NCI-H2171 treated with DMSO at 0.1 percent for 48 hours (cell line): ENCODE results near the gene CC2D2B.
"Not testable (repeated sequence)": the region's sequence is repeated elsewhere in the genome, so short reads cannot be mapped to it uniquely, and the experiment has no call there.

ENCODE experiments used
- DNase-seq: peaks from one replicate; lab custom pipeline; 2025; lab: John Stamatoyannopoulos, UW

CC2D2B gene

DNA sequence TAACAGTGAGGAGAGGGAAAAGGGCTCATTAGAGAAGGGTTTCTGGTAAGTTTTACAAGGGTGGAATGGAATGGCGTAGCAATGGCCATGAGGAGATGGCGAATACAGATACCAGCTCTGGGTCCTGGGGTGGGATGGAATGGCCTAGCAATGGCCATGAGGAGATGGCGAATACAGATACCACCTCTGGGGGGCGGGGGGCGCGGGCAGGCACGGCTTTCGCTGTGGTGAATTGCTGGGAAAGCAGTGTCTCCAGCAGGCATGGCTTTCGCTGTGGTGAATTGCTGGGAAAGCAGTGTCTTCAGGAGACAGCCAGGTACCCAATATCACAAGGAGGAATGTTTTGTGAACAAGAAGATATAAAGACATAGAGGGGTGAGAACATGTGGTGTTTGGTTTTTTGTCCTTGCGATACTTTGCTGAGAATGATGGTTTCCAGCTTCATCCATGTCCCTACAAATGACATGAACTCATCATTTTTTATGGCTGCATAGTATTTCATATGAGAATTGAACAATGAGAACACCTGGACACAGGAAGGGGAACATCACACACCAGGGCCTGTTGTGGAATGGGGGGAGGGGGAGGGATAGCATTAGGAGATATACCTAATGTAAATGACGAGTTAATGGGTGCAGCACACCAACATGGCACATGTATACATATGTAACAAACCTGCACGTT lies 1.7 kb upstream of the CC2D2B start:
- not testable (repeated sequence) for DNase-seq

DNA sequence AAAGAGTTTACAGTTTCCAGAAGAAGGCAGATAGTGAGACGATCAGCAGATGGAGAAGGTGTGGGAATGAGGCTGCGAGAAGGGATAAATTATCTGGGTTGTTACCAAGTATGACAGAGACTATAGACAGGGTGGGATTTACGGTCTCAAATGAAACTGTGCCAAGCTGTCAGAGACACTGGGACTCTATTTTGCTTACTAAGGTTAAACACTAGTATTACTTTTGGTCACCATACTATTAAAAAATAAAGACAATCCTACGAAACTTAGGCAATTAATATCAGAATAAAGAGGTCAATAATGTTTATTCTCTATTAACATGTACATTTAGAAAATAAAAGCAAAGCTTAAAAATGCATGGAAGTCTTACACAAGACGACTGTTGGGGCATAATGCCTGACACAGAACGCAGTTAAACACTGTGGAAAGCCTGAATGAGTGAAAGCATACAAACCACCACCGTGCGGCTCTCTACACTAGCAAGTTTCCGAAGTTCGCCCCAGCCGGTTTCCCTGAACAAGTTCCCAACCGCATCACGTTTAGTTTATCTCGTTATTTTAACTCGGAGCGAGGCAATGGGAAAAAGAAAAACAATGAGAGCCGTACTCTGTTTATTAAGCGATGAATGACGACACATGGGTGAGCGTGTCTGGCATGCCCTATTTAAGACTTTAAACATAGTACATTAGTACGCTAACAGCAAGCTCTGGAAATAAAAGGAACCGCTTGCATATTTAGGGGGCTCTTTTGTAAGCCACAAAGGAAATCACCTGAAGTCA lies 909 bp upstream of the CC2D2B start:
- DNase-seq, result peak; percentile 47

DNA sequence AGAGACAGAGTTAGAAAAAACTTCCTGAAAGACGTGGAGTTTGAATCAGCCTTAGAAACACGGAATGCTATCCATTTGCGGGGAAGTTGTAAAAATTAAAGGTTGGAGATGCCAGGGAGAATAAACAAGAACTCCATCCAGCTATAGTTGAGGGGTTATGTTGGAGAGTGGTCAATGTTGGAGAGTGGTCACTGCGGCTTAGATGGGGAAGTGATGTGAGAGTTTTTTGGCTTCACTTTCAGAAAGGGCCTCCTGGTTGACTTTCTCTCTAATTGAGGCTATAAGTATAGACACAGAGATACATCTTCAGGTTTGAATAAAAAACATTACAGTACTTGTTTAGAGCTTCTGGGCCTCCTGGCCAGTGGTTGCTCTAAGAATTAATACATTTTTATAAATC lies 675 bp downstream of the CC2D2B start:
- no peak for DNase-seq

DNA sequence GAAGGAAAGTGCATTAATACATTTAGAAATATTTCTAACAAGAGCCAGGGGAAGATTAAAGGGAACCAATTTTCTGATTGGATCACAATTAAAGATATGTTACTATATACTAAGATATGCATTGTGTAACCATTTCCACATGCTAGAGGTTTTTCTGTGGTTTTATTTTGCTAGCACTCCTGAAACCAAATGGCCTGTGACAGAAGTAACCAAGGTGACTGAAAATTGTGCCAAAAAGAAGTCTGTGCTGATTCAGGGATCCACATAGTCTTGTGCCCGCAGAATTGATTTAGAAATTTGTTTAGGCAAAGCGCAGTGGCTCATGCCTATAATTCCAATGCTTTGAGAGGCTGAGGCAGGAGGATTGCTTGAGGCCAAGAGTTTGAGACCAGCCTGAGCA lies 1.8 kb downstream of the CC2D2B start:
- no peak for DNase-seq

DNA sequence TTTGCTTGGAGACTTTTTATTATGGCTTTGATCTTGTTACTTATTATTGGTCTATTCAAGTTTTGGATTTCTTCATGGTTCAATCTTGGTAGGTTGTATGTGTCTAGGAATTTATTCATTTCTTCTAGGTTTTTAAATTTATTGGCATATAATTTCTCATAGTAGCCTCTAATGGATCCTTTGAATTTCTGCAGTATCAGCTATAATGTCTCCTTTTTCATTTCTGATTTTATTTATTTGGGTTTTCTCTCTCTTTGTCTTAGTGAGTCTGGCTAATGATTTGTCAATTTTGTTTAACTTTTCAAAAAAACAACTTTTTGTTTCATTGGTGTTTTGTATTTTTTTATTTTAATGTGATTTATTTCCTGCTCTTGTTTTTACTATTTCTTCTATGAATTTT lies 8.3 kb downstream of the CC2D2B start:
- not testable (repeated sequence) for DNase-seq

DNA sequence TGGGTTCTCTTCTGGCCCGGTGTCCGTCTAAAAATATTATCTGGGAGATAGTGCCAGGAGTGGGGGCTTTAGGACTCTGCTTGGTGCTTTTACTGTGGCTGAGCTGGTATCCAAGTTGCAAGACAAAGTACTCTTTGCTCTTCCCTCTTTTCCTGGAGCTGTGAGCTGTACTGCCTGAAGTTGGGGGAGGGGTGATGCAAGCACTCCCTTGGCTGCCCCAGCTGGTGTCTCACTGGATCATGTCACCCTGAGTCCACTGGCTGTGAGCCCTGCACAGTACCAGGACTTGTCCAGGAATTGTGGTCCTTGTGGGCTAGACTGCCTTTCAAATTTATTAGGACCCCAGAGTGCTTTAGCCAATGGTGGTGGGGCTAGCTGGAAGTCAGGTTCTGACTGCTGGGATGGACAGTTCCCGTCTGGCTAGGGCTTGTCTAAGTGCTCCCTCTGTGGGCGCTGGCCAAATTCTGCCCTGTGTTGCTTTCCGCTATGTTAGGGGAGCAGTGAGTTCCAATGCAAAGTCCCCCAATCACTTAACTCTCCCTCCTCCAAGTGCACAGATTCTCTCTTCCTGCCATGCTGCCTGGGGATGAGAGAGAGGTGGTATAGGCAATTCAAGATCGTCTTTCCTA lies 13.1 kb downstream of the CC2D2B start:
- DNase-seq, result no peak

DNA sequence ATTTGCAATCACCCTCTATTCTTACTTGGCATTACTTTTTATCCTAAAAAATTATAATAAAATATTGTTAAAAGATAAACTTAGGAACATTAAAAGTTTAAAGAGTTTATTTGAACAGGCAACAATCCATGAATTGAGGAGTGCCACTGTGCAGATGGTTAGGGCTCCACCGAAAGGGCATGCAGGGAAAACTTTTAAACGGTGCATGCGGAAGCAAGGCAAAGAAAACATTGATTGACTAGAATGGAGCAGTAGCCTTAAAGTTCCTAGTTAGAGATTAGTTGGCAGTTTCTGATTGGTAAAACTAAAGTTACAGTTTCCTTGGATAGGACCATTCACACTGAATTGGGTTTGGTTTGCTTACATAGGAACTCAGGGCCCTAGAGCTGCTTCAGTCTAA lies 17.3 kb downstream of the CC2D2B start:
- DNase-seq, result no peak

DNA sequence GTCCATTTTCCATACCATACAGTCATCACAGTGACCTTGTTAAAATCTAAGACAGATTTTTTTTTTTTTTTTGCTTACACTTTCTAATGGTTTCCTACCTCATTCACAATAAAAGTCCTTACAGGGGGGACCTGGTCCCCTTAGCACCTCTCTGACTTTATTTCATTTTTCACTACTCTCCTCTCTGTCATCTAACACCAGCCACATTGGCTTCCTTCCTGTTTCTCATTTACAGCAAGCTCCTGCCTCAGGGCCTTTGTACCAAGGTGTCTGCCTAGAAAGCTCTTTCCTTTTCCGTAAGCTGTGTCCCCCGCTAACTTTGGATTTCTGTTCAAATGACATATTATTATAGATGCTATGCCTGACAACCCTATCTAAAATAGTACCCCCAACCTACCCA lies 27.7 kb downstream of the CC2D2B start:
- DNase-seq, result no peak

DNA sequence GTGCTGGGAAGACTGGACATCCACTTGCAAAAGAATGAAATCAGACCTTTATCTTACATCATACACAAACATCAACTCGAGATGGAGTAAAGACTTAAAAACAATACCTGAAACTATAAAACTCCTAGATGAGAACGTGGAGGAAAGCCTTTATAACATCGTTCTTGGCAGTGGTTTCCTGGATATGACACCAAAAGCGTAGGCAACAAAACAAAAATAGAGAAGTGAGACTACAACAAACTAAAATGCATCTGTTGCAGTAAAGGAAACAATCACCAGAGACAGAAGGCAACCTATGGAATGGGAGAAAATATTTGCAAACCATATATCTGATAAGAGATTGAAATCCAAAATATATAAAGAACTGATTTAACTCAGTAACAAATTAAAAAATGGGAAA lies 33.3 kb downstream of the CC2D2B start:
- DNase-seq, result no peak

DNA sequence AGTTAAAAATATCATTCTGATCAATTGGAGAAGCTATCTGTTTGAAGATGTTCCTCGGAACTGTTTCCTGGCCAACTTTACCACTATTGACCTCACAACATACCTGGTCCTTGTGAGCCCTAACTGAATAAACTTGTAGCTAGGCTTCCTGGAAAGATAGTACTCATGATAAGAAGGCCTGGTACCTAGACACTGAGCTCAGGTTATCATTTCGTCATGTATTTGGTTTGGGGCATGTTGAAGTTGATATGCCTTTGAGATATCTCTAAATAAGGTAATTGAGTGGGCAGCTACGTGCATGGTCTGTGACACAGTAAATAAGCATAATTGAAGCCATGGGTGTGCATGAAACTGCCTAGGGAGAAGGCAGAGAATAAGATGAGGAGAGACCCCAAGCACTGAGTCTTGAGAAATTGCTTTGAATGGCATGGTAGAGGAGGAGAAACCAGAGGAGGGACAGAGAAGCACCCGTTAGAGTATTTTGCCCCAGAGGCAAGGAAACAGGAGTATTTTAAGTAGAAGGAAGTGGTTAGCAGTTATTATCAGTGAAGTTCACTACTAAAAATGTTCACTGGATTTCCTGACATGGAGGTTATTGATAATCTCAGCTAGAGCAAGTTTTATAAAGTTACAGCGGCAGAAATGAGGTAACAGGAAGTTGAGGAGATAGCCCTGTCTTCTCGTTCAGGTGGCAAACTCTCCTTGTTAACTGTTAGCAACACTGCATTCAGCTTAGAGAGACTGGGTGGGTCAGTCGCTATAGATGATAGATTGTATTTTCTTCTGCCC lies 55.6 kb downstream of the CC2D2B start:
- DNase-seq, result no peak

DNA sequence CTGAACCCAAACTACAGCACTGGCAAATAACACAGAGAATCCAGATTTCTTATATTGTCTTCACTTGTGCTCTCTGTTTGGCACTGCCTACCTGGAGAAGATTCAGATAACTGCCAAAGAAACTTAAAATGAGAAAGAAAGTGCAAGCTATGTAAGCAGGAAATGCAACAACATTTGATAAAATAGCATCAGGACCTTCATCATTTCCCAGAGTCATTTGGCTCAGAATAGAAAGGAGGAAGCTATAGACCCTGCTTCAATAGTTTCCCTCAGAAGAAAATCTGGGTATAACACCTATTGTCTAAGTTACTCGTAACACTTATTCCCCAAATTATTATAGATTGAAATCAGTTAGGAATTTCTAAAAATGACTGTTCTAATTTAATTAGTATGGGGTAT lies 56.2 kb downstream of the CC2D2B start:
- DNase-seq, result no peak

DNA sequence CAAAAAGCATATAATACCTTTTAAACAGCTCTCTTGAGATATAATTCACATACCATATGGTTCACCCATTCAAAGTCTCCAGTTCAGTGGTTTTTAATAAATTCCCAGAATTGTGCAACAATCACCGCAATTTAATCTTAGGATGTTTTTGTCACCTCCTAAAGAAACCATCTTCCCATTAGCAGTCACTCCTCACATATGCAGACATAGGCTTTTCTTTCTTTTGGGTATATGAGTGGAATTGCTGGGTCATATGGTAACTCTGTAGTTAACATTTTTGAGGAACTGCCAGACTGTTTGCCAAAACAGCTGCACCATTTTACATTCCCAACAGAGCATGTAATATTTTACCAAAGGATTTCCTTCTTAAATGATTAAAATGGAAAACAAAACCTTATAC lies 57.0 kb downstream of the CC2D2B start:
- DNase-seq, result peak; percentile 25

DNA sequence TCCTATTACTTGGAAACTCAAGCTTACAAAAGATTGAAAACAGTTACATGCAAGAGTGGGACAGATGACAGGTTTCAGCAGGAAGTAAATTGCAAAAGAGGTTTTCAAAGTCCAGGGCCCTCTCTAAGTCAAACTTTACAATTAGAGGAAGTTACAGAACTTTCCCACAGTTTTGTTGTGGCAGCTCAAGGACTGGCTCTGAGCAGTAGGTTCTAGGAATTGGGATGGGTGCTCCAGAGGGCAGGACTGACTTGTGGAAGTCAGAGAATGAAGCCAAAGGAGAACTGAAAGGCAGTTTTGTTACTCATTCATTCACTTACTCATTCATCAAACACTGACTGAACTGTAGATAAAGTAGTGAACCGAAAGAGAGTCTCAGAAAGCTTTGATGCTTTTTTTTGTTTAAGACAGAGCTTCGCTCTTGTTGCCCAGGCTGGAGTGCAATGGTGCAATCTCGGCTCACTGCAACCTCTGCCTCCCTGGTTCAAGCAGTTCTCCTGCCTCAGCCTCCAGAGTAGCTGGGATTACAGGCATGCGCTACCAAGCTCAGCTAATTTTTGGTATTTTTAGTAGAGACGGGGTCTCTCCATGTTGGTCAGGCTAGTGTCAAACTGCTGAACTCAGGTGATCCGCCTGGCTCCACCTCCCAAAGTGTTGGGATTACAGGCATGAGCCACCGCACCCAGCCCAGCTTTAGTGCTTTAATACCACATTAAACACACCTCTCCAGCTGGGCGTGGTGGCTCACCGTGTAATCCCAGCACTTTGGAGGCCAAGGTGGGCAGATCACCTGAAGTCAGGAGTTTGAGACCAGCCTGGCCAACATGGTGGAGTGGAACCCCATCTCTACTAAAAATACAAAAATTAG lies 68.8 kb downstream of the CC2D2B start:
- DNase-seq, result no peak

DNA sequence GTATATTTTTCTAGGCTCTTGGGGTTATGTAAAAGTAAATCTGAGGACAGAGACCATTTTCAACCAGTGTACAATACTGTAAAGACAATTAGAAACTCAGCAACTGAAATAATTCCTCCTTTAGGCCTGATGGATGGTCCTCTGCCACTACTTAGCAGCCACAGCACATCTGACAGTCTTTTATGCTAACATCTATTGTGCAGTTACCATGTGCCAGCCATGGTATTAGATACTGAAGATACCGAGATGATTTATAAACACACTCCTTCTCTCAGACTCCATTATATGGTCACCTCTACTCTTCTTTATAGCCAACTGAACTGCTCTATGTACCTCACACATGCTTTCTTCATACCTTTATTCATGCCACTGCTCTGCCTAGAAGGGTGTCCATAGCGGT lies 74.4 kb downstream of the CC2D2B start:
- DNase-seq, result no peak

DNA sequence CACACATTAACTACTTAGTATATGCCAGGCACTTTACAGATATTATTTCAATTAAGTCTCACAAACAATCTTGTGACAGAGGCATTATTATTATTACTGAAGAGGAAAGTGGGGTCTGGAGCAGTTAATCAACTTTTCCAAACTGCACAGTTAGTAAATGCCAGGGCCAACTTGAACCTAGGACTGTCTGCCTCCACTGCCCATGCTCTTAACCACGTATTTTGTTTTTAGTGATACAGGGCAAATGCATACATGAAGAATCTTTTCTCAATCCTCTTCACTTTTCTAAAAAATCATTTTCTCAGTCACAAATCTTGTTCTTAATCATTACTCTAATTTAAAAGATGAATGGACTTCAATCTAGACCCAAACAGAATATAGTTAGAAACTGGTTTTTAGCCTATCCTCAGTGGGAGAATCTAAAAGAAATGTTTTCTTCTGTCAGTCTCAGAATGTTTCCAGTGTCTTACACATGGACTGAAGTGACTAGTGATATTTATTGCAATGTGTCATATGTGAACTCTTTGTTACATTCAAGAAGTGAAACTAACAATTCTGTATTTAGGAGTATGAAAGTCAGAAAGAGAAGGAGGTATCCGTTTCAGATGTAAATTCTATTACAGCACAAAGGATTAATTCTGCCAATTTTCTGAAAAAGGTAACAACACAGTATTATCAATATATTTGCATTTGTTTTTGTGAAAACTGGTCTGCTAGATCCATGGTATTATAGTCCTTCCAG lies 80.1 kb downstream of the CC2D2B start:
- DNase-seq, result no peak

DNA sequence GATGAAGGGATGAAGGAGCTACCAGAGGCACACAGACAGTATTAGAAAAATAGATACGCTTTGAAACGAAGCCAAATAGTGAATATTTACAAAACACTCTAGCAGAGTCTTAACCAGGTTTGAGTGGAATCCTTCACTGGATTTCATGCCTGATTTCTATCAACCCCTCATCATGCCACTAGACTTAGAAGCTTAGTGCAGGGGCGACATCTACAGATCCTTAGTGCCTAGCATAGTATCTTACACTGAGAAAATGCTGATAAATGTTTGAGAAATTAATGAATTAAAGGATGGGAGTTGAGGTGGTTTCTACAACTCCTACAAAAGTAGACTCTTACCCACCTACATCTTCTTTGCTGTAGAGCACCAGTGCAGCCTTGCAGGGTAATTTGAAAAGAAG lies 80.9 kb downstream of the CC2D2B start:
- no peak for DNase-seq

DNA sequence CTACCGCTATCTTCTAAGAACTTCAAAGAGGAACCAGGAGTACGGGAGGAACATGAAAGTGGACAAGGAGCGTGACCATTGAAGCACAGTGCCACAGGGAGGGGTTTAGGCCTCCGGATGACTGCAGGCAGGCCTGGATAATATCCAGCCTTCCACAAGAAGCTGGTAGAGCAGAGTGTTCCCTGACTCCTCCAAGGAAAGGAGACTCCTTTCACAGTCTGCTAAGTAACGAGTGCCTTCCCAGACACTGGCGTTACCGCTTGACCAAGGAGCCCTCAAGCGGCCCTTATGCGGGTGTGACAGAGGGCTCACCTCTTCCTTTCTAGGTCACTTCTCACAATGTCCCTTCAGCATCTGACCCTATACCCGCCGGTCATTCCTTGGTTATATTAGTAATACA lies 86.6 kb downstream of the CC2D2B start:
- not testable (repeated sequence) for DNase-seq

DNA sequence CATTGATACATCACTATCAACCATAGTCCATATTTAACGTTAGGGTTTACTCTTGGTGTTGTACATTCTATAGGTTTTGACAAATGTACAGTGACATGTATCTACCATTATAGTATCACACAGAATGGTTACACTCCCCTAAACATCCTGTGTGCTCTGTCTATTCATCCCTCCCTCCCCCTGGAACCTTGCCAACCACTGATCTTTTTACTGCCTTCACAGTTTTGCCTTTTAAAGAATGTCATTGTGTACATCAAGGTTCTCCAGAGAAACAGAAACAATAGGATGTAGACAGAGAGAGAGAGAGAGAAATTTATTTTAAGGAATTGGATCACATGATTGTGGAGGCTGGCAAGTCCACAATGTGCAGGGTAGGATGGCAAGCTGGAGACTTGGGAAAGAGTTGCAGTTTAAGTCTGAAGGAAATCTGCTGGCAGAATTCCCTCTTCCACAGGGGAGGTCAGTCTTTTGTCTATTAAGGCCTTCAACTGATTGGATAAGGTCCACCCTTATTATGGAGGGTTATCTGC lies 90.5 kb downstream of the CC2D2B start:
- no peak for DNase-seq

DNA sequence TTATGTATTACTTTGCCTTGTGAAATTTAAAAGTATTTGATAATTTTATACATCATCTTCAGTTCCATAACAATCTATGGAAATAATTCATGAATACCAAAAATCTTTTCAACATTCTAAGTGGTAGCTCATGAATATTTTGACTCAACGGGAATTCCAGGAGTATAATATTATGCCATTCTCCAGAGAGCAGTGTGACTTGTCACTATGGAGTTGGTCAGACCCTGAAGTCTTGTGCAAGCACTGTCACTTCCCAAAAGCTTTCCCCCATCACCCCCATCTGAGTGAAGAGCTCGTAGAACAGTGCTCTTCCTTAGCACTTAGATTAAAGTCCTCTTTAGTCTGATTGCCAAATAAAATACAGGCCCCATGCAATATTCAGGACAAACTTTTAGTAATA lies 106.2 kb downstream of the CC2D2B start:
- no peak for DNase-seq

DNA sequence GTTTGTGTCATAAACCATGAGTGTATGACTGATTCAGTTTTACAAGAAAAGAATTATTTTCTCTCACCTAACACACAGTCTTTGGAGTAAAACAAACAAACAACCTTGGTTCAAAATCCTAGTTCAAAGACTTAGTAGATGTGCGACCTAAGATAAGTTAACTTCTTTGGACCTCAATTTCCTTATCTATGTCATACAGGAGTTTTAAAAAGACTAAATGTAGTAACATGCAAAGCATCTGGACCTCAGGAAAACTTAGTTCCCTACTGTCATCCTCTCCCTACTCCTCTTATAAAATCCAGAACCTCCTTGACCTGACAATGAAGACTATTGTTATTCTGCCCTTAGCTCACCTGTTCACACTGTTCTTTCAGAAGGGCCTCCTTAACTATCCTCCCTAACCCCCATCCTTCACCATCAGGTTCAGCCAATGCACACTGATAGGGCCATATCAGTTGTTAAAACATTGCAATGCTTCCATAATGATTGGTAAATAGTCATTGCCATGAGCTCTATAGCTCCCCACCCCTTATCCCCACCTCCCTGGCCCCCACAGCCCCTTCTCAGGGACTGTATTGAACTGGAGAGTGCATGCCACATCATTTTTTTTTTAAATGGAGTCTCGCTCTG lies 106.8 kb downstream of the CC2D2B start:
- DNase-seq, result no peak
